Ramos (cell line): ENCODE results near the gene GCN1.

Experiments
- in situ Hi-C: fragments of 300-500 bp; cut with MboI; formaldehyde crosslinking; loops from one replicate; pipeline ENCODE4 v1.14.3; 2022; ENCODE audit warnings: low sequenced_read_pairs; ENCODE audit not compliant: unreplicated experiment

The GCN1 gene

DNA sequence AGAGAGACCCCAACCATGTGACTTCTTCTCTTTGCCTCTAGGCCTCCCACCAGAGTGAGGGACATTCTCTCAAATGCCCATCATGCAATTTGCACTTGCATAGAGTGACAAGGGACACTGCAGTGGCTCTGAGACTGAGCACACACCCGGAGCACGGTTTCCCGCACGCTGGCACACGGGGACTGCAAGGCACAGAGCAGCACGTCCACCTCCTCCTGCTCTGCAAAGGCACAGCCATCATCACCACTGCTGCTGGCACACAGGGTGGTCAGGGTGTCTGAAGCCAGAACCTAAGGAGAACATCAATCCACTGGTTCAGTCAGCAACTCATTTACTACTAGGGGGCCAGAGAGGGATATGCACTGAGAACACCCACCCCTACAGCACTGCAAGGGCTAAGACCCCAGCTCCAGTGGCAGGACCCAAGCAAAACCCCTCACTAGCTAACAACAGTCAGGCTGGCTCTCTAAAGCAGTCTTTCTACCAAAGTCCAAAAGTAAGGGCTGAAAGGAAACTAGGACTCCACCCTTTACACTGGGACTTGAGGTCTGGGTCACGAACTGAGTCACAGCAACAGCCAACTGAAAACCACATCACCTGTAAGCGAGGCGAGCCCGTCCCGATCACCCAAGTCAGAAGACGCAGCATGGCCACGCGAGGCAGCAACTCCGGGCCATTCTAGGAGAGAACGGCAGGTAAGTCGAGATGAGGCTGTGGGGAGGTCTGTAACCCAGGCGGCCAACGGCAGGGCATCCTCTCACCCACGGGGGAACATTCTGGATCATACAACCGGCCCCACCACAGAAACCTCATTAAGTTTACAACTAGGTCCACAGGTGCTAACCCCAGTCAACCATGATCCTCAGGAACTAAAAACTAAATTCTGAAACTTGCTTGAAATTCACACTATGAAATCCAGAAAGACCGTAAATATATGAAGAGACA, 37.9 kb downstream of the GCN1 start:
- in situ Hi-C loops, result no loop called here

DNA sequence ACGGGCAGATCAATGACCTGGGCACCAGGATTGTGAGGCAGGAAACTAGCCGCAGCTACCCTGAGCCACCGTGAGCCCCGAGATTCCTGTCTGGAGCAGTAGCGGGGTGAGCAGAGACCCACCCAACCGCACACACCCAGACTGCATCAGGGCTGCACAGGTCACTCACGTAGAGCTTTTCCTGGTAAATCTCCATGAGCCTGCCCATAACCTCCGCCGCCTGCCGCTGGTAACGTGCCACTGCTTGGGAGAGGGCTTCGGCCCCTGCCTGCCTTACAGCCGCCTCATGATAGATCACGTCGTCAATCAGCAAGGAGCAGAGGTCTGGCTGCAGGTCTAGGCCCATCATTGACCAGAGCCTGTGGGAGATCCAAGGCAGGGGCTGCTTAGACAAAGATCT, 39.4 kb downstream of the GCN1 start:
- in situ Hi-C loops, result no loop called here

DNA sequence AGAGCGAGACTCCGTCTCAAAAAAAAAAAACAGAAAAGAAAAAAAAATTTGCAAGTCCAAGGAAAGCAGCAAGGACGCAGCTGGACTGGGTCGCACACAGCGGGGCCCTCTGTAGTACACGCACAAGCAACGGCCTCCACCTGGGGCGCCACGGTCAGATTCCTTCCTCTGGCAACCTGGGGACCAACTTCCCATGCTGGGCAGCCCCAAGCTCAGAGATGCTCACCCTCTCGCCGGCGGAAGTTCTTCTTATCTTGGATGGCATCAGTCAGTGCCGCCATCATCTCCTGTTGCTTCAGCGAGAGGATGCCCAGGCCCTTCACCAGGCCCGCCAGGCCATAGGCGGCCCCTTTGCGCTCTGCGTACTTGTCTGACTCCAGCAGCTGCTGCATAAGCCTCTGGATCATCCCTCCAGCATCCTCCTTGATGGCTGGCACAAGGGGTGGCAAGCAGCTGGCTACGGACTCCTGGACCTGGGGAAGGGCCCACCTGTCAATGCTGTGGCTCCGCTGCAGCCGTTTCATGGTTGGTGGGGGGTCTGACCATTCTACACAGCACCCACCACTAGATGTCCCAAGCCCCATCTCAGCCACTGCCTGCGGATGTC, 43.5 kb downstream of the GCN1 start:
- in situ Hi-C loops, result no loop called here

- in situ Hi-C loops, result no loop called here
Observed at GRCh38 chr12:120148011-120148410, 46.5 kb downstream of the GCN1 start.

DNA sequence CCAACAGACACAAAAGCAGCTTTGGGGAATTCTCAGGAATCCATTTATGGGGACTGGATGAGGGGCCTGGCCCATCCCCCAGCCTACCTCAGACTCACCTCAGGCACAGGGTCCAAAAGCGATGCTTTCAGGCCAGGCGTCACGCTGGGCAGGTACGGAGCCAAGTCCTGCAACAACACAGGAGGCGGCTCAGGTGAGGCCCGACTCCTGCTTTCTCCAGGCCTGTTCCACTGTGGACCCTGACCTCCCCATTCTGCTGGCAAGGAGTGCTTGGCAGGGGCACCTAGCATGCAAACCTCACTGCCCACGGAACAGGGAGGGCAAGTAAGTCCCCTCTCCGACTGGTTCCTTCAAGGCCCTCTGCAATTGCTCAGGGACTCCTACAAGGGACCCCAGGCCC, 49.4 kb downstream of the GCN1 start:
- in situ Hi-C loops, result no loop called here

DNA sequence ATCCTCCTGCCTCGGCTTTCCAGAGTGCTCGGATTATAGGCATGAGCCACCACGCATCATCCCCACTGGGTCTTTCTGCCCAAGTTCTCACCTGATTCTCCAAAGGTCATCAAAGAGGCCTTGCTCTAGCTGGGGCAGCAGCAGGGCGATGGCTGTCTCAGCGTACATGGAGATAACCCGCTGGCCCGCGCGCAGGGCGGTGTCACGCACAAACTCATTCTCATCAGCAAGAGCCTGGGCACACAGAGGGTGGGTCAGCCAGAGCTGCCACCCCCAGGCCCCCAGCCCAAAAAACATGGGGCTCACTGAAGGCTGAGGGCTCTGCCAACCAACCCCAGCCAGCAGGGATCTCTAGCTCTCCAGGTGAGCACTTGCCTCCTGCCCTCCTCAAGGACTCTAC, 50.3 kb downstream of the GCN1 start:
- in situ Hi-C loops, result no loop called here

GRCh38 chr12:120142231-120142877, 52.2 kb downstream of the GCN1 start:
- in situ Hi-C loops, result no loop called here

- in situ Hi-C loops, result no loop called here
Observed at GRCh38 chr12:120141336-120141735, 53.2 kb downstream of the GCN1 start.

DNA sequence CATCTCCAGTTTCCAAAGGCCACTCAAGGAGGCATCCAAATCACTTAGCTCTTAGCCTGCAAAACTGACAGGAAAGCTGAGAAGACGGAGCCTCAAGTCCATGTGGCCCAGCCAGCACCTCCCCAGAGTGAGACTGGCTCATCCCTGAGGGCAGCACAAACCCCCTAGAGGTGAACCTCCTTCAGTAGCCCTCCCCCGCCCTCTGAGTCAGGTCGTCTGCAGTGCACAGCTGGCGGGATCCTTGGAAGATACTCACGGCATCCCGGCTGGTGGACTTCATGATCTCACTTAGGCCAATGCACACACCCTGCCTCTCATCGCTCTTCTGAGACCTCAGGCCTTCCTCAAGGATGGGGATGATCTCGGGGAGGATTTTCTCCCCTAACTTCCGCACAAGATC, 53.9 kb downstream of the GCN1 start:
- in situ Hi-C loops, result no loop called here

GRCh38 chr12:120139958-120140357, 54.6 kb downstream of the GCN1 start:
- in situ Hi-C loops, result no loop called here

DNA sequence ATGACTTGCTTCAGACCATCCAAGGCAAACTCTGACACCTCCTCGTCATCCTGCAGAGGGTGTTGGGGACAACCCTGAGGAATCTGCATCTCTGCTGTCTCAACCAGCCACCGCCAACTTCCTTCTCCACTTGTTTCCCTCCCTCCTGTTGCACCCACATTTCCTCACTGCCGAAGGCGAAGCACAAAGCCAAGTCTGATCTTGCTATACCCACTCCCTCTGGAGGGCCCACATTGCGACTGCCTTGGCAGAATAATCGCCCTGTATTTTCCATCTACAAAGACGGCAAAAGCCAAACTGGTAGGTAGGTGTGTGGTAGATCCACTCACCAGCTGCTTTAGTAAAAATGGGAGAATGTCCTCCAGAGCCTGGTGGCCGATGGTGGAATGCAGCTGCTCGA, 56.1 kb downstream of the GCN1 start:
- in situ Hi-C loops, result no loop called here

DNA sequence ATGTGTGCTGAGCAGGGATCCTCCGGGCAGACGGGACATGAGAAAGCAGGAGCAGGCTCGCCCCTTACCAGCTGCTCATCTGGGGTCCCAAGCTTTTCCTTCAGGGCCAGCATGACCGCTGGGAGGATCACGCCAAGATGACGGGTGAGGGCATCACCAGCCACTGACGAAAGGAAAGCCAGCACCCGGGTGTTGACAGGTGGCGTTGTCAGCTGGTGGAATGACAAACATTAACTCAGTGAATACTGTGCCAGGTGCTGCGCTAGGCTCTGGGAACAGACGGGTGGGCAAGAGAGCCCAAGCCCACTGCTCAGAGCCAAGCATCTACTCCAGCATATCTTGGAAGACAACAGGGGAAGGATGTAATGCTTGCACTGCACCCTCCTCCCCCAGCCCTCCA, 56.7 kb downstream of the GCN1 start:
- in situ Hi-C loops, result no loop called here

DNA sequence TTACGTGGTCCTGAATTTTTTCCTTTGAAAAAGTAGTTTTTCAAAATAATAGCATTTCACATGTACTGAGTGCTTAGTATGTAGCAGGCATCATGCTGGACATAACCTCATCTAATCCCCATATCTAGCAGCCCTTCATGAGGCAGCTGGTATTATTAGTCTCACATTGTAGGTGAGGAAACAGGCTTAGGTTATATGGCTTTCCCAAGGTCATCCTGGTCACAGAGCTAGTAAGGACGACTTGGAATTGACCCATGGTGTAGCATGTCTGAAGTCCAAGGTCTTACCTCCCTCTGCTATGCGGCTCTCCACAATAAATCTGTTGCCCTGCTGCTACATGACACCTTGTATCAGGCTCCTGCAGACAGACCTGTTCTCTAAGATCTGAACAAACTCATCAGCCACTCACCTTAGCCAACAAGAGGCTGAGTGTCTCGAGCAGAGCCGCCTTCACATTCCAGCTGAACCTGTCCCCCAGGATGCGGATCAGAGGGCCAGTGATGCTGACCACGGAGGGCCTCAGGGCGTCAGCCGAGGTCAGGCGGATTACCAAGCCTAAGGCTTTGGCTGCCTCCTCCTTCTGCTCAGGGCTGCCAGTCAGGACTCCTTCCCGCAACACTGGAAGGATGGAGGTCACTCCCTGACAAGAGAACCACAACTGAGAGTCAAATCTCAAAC, 58.3 kb downstream of the GCN1 start:
- in situ Hi-C loops, result no loop called here

DNA sequence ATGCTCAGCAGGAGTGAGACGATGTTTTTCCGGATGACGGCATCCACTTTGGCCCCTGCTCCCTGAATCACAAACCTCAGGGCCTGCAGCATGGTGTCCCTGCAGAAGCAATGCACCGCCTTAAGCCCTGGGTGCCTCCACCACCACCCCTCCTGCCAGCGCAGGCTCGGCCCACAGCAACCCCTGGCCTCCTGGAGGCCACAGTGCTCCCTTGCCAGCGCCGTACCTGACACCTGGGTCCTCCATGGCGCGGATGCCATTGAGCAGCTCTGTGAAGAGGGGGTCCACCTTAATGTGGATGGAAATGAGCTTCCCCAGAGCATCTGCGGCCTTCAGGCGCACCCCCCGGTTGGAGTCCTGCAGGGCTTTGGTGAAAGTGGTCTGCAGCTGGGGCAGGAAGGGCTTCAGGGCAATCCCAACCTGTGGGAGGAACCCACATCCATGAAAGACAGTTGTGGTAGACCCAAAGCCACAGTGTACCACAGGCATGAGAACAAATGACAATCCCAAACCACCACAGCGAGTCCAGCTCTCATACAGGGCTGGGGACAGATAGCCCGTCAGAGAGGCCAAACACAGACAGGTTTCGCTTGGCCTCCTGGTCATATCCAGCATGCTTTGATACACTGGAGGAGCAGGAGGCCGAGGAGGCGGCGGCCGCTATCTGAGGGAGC, 60.1 kb downstream of the GCN1 start:
- in situ Hi-C loops, result no loop called here

DNA sequence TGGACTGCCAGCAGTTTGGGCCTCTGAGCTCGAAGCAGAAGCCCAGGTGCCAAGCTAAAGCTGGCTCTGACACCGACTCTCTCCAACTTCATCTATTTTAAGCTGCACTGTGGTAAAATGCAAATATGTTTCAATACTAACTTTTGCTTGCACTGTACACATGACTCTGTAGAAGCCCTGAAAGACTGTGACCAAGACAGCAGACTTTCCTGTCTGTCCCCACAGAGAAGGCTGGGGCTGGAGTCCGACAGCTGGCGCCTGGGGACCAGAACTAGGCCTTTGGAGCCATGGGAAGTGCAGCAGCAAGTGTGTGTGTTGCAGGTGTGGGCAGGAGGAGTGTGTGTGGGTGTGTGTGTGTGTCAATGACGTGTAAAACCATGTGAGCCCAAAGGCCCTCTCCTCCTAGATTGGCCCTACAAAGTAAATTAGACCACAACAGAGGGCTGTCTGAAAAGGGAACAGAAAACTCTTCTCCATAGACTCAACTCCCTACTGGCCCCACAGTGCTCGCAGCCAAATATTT, 61.6 kb downstream of the GCN1 start:
- in situ Hi-C loops, result no loop called here

DNA sequence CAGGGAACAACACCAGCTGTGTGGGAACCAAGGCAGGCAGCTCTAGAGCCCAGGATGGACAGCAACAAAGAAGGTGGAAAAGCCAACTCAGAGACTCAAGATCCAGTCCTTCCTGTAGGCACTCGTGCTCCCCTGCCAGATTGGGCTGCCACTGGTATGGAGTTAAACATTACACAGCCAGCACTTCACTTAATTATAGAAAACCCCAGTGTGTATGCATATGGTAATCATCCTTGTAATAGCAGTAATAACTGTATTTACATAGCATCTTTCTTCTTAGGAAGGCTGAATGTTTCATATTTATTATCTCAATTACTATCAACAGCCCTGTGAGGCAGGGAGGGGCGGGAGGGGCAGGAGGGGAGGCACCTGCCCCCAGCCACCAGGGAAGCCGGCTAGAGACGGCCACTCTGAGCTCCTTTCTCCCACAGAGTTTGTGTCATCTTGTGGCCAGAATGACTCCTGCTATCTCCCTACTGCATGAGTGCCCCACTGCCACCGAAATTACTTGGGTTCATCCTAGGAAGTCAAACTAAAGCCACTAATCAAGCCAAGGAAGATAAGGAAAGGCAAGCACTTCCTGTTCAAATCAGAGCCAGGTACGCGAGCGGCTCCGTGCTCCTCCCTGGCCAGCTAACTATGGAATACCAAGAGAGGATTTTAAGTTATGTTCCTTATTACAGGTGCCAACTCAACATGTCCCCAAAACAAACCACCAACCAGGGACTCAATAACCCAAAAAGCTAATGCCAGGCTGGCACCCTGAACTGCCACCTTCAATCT, 62.3 kb downstream of the GCN1 start:
- in situ Hi-C loops, result no loop called here

DNA sequence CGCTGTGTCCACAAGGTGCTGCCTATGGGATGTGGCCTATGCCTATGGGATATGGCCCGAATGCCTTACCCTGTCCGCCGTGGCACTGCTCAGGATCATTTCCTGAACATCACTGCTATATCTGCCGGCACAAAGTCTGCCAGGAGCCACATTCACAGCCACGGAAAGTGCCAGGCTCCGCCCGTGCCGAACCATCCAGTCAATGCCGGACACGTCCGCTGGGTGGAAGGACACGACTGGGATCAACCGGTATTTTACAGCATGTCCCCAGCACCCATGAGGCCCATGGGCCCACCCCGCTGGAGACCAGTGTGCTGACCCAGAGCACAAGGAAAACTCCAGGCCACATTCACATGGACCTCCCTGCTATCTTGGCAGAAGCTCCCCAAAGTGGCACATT, 63.4 kb downstream of the GCN1 start:
- in situ Hi-C loops, result no loop called here

DNA sequence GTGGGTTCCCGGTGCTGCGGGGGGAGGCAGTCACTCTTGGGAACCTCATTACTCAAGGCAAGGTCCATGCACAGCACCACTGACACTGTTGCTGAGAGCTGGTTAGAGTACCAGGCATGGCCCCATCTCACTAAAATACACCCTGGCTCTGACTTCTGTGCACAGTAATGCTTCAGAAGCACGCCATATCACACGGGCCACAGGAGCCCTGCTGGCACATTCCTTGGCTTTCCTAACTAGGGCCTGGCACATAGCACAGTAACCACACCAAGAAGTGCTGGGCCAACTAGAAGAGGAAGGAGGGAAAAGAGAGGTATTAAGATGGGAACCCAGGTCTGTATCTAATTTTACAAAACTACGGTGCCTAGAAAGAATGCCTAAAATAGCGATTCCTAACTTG, 64.5 kb downstream of the GCN1 start:
- in situ Hi-C loops, result no loop called here

GRCh38 chr12:120126635-120127005, 67.9 kb downstream of the GCN1 start:
- in situ Hi-C loops, result no loop called here
